K562 (cell line): ENCODE data around the gene SLC25A1. TPM values are rescaled to one million over a fixed set of nuclear protein-coding genes. Genes with fewer than 3 reads are reported as not detected.

Experiments used
- KLF16 ChIP-seq: IDR thresholded peaks from 2 replicates; pipeline ENCODE4 v1.6.1; 2016; ENCODE audit warnings: antibody characterized with exemption
- TEAD4 ChIP-seq, 2 experiments: sonication (generic) in 1 of 2; formaldehyde crosslinking in 1 of 2; IDR thresholded peaks; 2 replicates each; pipeline versions ENCODE4 v1.6.1 to v1.8.0; 2012 to 2022; ENCODE audit warnings: borderline replicate concordance in 1 of 2, inconsistent platforms in 1 of 2, low read length in 1 of 2, mild to moderate bottlenecking in 1 of 2, missing genetic modification reagents in 1 of 2
- ZNF639 ChIP-seq, 2 experiments: fragments of 200-800 bp in 1 of 2; sonication (Bioruptor generic) in 1 of 2; sonication (generic) in 1 of 2; formaldehyde crosslinking in 1 of 2; IDR thresholded peaks in 1 of 2; conservative IDR thresholded peaks in 1 of 2; 2 replicates each; pipeline versions ENCODE4 v1.5.0 to v1.6.1; 2016 to 2020; ENCODE audit warnings: missing compliant biosample characterization in 1 of 2, missing genetic modification characterization in 1 of 2, missing genetic modification reagents in 1 of 2
- polyA plus RNA-seq, 8 experiments: library from polyadenylated mRNA; depleted of rRNA in 4 of 8; stranded (reverse) in 5 of 8; unstranded in 3 of 8; fragments of >200 nt; fragmentation: Nextera tagmentation in 2 of 8; fragmentation: Illumina TruSeq in 1 of 8; extraction: Ambion mirVana in 2 of 8; extraction: Trizol in 1 of 8; gene quantifications; 2 replicates each; pipeline versions ENCODE4 v1.2.1 to v1.2.3, GENCODE V29; 2011 to 2014; ENCODE audit warnings: inconsistent platforms in 1 of 8, missing spikeins in 1 of 8
- total RNA-seq, 7 experiments: library from RNA; depleted of rRNA in 6 of 7; stranded (reverse); fragments of >200 nt in 6 of 7; fragmentation: Illumina TruSeq in 2 of 7; extraction: Trizol in 2 of 7; gene quantifications; 2 replicates each; pipeline versions ENCODE4 v1.2.1 to v1.2.3, GENCODE V29; 2011 to 2021; ENCODE audit warnings: low replicate concordance in 1 of 7
- TF ChIP-seq, protein P1 (sequence below): fragments of 250-450 bp; sonication (Bioruptor Pico); IDR thresholded peaks from 2 replicates; pipeline ENCODE4 v1.9.0; 2021; ENCODE audit warnings: mild to moderate bottlenecking, inconsistent platforms

Gene SLC25A1
- total and polyA plus RNA-seq, 9 of the 15 experiments (the other 6 are each of a cell fraction or from before 2014, with no cell fraction given), result 11.0 to 408 (median 110) TPM

GRCh38 chr22:19138217-19139000 lies 40.1 kb downstream of the SLC25A1 start (continued):
- TF ChIP-seq, protein P1, sequence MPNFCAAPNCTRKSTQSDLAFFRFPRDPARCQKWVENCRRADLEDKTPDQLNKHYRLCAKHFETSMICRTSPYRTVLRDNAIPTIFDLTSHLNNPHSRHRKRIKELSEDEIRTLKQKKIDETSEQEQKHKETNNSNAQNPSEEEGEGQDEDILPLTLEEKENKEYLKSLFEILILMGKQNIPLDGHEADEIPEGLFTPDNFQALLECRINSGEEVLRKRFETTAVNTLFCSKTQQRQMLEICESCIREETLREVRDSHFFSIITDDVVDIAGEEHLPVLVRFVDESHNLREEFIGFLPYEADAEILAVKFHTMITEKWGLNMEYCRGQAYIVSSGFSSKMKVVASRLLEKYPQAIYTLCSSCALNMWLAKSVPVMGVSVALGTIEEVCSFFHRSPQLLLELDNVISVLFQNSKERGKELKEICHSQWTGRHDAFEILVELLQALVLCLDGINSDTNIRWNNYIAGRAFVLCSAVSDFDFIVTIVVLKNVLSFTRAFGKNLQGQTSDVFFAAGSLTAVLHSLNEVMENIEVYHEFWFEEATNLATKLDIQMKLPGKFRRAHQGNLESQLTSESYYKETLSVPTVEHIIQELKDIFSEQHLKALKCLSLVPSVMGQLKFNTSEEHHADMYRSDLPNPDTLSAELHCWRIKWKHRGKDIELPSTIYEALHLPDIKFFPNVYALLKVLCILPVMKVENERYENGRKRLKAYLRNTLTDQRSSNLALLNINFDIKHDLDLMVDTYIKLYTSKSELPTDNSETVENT (CRISPR knock-in tag), result 0 out of 2 replicates have a peak, but pooled peaks have one; percentile 3
- TF ChIP-seq TEAD4 (IDR thresholded peaks at IDR 0.05; ENCODE audit: low read length) (no peak), TEAD4 (CRISPR knock-in tag; IDR thresholded peaks at IDR 0.05; ENCODE audit: borderline replicate concordance) (no peak), ZNF639 (CRISPR knock-in tag; conservative IDR thresholded peaks at IDR 0.05 in 1 of 2, IDR thresholded peaks at IDR 0.05 in 1 of 2) (0 out of 4 replicates have a peak, but pooled peaks of 1 of the 2 experiments have one; percentile 4), KLF16 (no peak)
